Measurements from ENCODE around the gene ZC3H7A.
"Not testable (repeated sequence)": the region's sequence is repeated elsewhere in the genome, so short reads cannot be mapped to it uniquely, and the experiment has no call there.

ZC3H7A gene

GRCh38 chr16:11799509-11800381, 2.7 kb upstream of the ZC3H7A start:
- DNase-seq (ENCODE audit: low read depth), result no peak

- DNase-seq (ENCODE audit: low read depth), result no peak
Measured at GRCh38 chr16:11799017-11799381, 1.9 kb upstream of the ZC3H7A start.

GRCh38 chr16:11797957-11798299, 870 bp upstream of the ZC3H7A start:
- DNase-seq (ENCODE audit: low read depth), result no peak

- no peak for DNase-seq (ENCODE audit: low read depth)
Measured at GRCh38 chr16:11796227-11797165, 562 bp downstream of the ZC3H7A start.

GRCh38 chr16:11795887-11796226, 1.2 kb downstream of the ZC3H7A start:
- no peak for DNase-seq (ENCODE audit: low read depth)

GRCh38 chr16:11794996-11795886, 1.8 kb downstream of the ZC3H7A start:
- DNase-seq (ENCODE audit: low read depth), result no peak

- DNase-seq (ENCODE audit: low read depth), result no peak
Measured at GRCh38 chr16:11794447-11794846, 2.6 kb downstream of the ZC3H7A start.

GRCh38 chr16:11793840-11794239, 3.2 kb downstream of the ZC3H7A start:
- DNase-seq (ENCODE audit: low read depth), result no peak

- no peak for DNase-seq (ENCODE audit: low read depth)
Measured at GRCh38 chr16:11792410-11793241, 4.4 kb downstream of the ZC3H7A start.

- DNase-seq (ENCODE audit: low read depth), result no peak
Measured at GRCh38 chr16:11791144-11791828, 5.8 kb downstream of the ZC3H7A start.

- DNase-seq (ENCODE audit: low read depth), result no peak
Measured at GRCh38 chr16:11788914-11789313, 8.1 kb downstream of the ZC3H7A start.

GRCh38 chr16:11784980-11785599, 12.0 kb downstream of the ZC3H7A start:
- DNase-seq (ENCODE audit: low read depth), result not testable (repeated sequence)

GRCh38 chr16:11784381-11784780, 12.7 kb downstream of the ZC3H7A start:
- not testable (repeated sequence) for DNase-seq (ENCODE audit: low read depth)

- no peak for DNase-seq (ENCODE audit: low read depth)
Measured at GRCh38 chr16:11784038-11784369, 13.1 kb downstream of the ZC3H7A start.

- peak; percentile 31 for DNase-seq (ENCODE audit: low read depth)
Measured at GRCh38 chr16:11783319-11784037, 13.6 kb downstream of the ZC3H7A start.

- no peak for DNase-seq (ENCODE audit: low read depth)
Measured at GRCh38 chr16:11781773-11782172, 15.3 kb downstream of the ZC3H7A start.

- no peak for DNase-seq (ENCODE audit: low read depth)
Measured at GRCh38 chr16:11780991-11781680, 15.9 kb downstream of the ZC3H7A start.

- DNase-seq (ENCODE audit: low read depth), result no peak
Measured at GRCh38 chr16:11779074-11779473, 18.0 kb downstream of the ZC3H7A start.

- no peak for DNase-seq (ENCODE audit: low read depth)
Measured at GRCh38 chr16:11774065-11774626, 22.9 kb downstream of the ZC3H7A start.

Data from activated gamma-delta T cell treated with anti-CD3 and anti-CD28 coated beads, Interleukin-2, amount 50 U/mL, for 16 hours (primary cell).